H9 (cell line): ENCODE results near the gene EXOC6. TPM values are rescaled to one million over a fixed set of nuclear protein-coding genes. Genes with fewer than 3 reads are reported as not detected.

Experiments used
- DNase-seq: peaks from one replicate; pipeline ENCODE4 v3.0.0-alpha.2; 2017
- H2AFZ ChIP-seq: one replicate; pipeline ENCODE4 v1.6.1; 2013; ENCODE audit warnings: mild to moderate bottlenecking, low read length, control low read depth, moderate library complexity
- H2AK5ac ChIP-seq: 2 replicates; pipeline ENCODE4 v1.6.1; 2013; ENCODE audit warnings: low read length, control low read depth, mixed read lengths; ENCODE audit not compliant: insufficient read length
- H2BK120ac ChIP-seq: one replicate; pipeline ENCODE4 v1.6.1; 2013; ENCODE audit warnings: low read depth, mild to moderate bottlenecking, low read length, control low read depth, inconsistent platforms; ENCODE audit not compliant: poor library complexity, severe bottlenecking
- H2BK12ac ChIP-seq: 2 replicates; pipeline ENCODE4 v1.6.1; 2013; ENCODE audit warnings: low read length, control low read depth, mixed read lengths, low read depth; ENCODE audit not compliant: insufficient read length
- H2BK15ac ChIP-seq: 2 replicates; pipeline ENCODE4 v1.6.1; 2013; ENCODE audit warnings: low read depth, low read length, control low read depth
- H2BK20ac ChIP-seq: one replicate; pipeline ENCODE4 v1.6.1; 2013; ENCODE audit warnings: low read depth, mild to moderate bottlenecking, low read length, control low read depth, inconsistent platforms; ENCODE audit not compliant: poor library complexity, severe bottlenecking
- H2BK5ac ChIP-seq: 2 replicates; pipeline ENCODE4 v1.6.1; 2013; ENCODE audit warnings: low read length, control low read depth, mixed read lengths; ENCODE audit not compliant: insufficient read length
- H3K14ac ChIP-seq: 2 replicates; pipeline ENCODE4 v1.6.1; 2013; ENCODE audit warnings: low read length, control low read depth; ENCODE audit not compliant: insufficient read depth
- H3K18ac ChIP-seq: 2 replicates; pipeline ENCODE4 v1.6.1; 2013; ENCODE audit warnings: low read depth, mild to moderate bottlenecking, mixed read lengths, low read length, control low read depth; ENCODE audit not compliant: insufficient read length
- H3K23ac ChIP-seq: 2 replicates; pipeline ENCODE4 v1.6.1; 2013; ENCODE audit warnings: low read length, control low read depth, mixed read lengths, low read depth; ENCODE audit not compliant: insufficient read length
- H3K23me2 ChIP-seq: 2 replicates; pipeline ENCODE4 v1.6.1; 2013; ENCODE audit warnings: low read depth, mild to moderate bottlenecking, mixed read lengths, low read length, control low read depth; ENCODE audit not compliant: insufficient read length, poor library complexity, severe bottlenecking
- H3K27ac ChIP-seq: 2 replicates; pipeline ENCODE4 v1.5.1; 2013; ENCODE audit warnings: low read length, control low read depth, mixed read lengths, low read depth; ENCODE audit not compliant: insufficient read length
- H3K27me3 ChIP-seq: 2 replicates; pipeline ENCODE4 v1.6.1; 2013; ENCODE audit warnings: low read length, control low read depth, inconsistent platforms; ENCODE audit not compliant: insufficient read depth
- H3K4ac ChIP-seq: 2 replicates; pipeline ENCODE4 v1.6.1; 2013; ENCODE audit warnings: low read depth, mild to moderate bottlenecking, control low read depth, inconsistent platforms, low read length, moderate library complexity
- H3K4me1 ChIP-seq: 2 replicates; pipeline ENCODE4 v1.6.1; 2013; ENCODE audit warnings: low read length, control low read depth, inconsistent platforms; ENCODE audit not compliant: insufficient read depth
- H3K4me2 ChIP-seq: 2 replicates; pipeline ENCODE4 v1.6.1; 2013; ENCODE audit warnings: low read length, control low read depth, mixed read lengths; ENCODE audit not compliant: insufficient read length, insufficient read depth
- H3K56ac ChIP-seq: 2 replicates; pipeline ENCODE4 v1.6.1; 2013; ENCODE audit warnings: low read depth, mild to moderate bottlenecking, mixed read lengths, low read length, control low read depth; ENCODE audit not compliant: insufficient read length
- H3K79me1 ChIP-seq: 2 replicates; pipeline ENCODE4 v1.6.1; 2013; ENCODE audit warnings: low read depth, mild to moderate bottlenecking, moderate library complexity, low read length, control low read depth, inconsistent platforms; ENCODE audit not compliant: insufficient read depth, poor library complexity, severe bottlenecking
- H3K79me2 ChIP-seq: 2 replicates; pipeline ENCODE4 v1.6.1; 2013; ENCODE audit warnings: low read length, control low read depth, inconsistent platforms; ENCODE audit not compliant: insufficient read depth
- H3K9ac ChIP-seq: 2 replicates; pipeline ENCODE4 v1.6.1; 2013; ENCODE audit warnings: low read length, control low read depth, mixed read lengths; ENCODE audit not compliant: insufficient read length; ENCODE audit errors: extremely low read depth
- H3K9me3 ChIP-seq: one replicate; pipeline ENCODE4 v1.6.1; 2013; ENCODE audit warnings: low read depth, low read length, inconsistent platforms; ENCODE audit not compliant: control insufficient read depth
- H3T11ph ChIP-seq: one replicate; pipeline ENCODE4 v1.6.1; 2013; ENCODE audit warnings: mild to moderate bottlenecking, low read length, control low read depth, inconsistent platforms
- H4K20me1 ChIP-seq: one replicate; pipeline ENCODE4 v1.6.1; 2013; ENCODE audit not compliant: control insufficient read depth, insufficient read length, insufficient read depth
- H4K5ac ChIP-seq: 2 replicates; pipeline ENCODE4 v1.6.1; 2013; ENCODE audit warnings: low read depth, mild to moderate bottlenecking, mixed read lengths, low read length, control low read depth; ENCODE audit not compliant: insufficient read length
- H4K8ac ChIP-seq: replicated peaks from 2 replicates; pipeline ENCODE4 v1.6.1; 2013; ENCODE audit warnings: low read length, control low read depth, mixed read lengths, low read depth; ENCODE audit not compliant: insufficient read length
- H4K91ac ChIP-seq: 2 replicates; pipeline ENCODE4 v1.6.1; 2013; ENCODE audit warnings: low read depth, mild to moderate bottlenecking, moderate library complexity, mixed read lengths, low read length, control low read depth; ENCODE audit not compliant: insufficient read length
- H3K27ac Mint-ChIP-seq, 3 experiments: 2 replicates in 2 of 3; 3 replicates in 1 of 3; pipeline ENCODE4 v1.8.0; 2020 to 2021; ENCODE audit warnings: mixed read lengths in 3 of 3, mild to moderate bottlenecking in 1 of 3, moderate library complexity in 1 of 3
- H3K27me3 Mint-ChIP-seq: 2 replicates; pipeline ENCODE4 v1.8.0; 2021; ENCODE audit warnings: low read depth, mild to moderate bottlenecking, moderate library complexity, mixed read lengths
- H3K36me3 Mint-ChIP-seq, 3 experiments: 2 replicates in 2 of 3; 3 replicates in 1 of 3; pipeline ENCODE4 v1.8.0; 2020 to 2021; ENCODE audit warnings: low read depth in 3 of 3, mixed read lengths in 3 of 3; ENCODE audit not compliant: insufficient read depth in 1 of 3
- H3K4me1 Mint-ChIP-seq, 2 experiments: 2 replicates each; pipeline ENCODE4 v1.8.0; 2020; ENCODE audit warnings: mixed read lengths in 2 of 2
- H3K4me3 Mint-ChIP-seq, 2 experiments: 2 replicates in 1 of 2; 3 replicates in 1 of 2; pipeline ENCODE4 v1.8.0; 2020 to 2021; ENCODE audit warnings: mild to moderate bottlenecking in 2 of 2, mixed read lengths in 2 of 2, moderate library complexity in 1 of 2
- H3K9me3 Mint-ChIP-seq, 2 experiments: 2 replicates in 1 of 2; 3 replicates in 1 of 2; pipeline ENCODE4 v1.8.0; 2020; ENCODE audit warnings: mild to moderate bottlenecking in 2 of 2, mixed read lengths in 2 of 2, moderate library complexity in 1 of 2
- WGBS: extraction: QIAGEN DNeasy Blood & Tissue Kit; methylation state at CpG from one replicate; pipeline ENCODE4 v1.1.7; 2013; ENCODE audit warnings: missing lambda C conversion rate, low lambda C conversion rate, mixed read lengths; ENCODE audit not compliant: insufficient read length; ENCODE audit errors: extremely low coverage; 5-methylcytosine and 5-hydroxymethylcytosine counted together
- total RNA-seq: library from RNA; stranded (reverse); gene quantifications from 2 replicates; pipeline ENCODE4 v1.2.1, GENCODE V29; 2021
- TF ChIP-seq, protein P1 (sequence below): fragments of 200-600 bp; sonication (generic); conservative IDR thresholded peaks from 3 replicates; pipeline ENCODE4 v1.8.0; 2021; ENCODE audit warnings: antibody characterized with exemption, mild to moderate bottlenecking

Gene EXOC6
- total RNA-seq, 1 experiment from 2014 or later, result 9.0 TPM

- Histone ChIP-seq H3K9me3 (no peaks in the 10 kb centered on the region), H3K56ac (no peak overlapping the region), H4K8ac (no peak overlapping the region), H3K4ac (no peak overlapping the region), H4K5ac (no peak overlapping the region), H3K27me3 (no peaks in the 10 kb centered on the region), H2AK5ac (no peak overlapping the region), H3K23ac (no peak overlapping the region), H3K9ac (no peak overlapping the region), H2BK20ac (no peak overlapping the region), H2BK12ac (no peak overlapping the region), H2AFZ (no peak overlapping the region), H2BK120ac (no peak overlapping the region), H2BK5ac (no peak overlapping the region), H3T11ph (no peak overlapping the region), H3K4me1 (peaks cover 3% of the 10 kb centered on the region; the same call in 1 of the 2 replicates), H3K23me2 (no peaks in the 10 kb centered on the region), H4K20me1 (no peaks in the 10 kb centered on the region), H3K79me1 (no peaks in the 10 kb centered on the region), H4K91ac (no peak overlapping the region), H3K79me2 (no peaks in the 10 kb centered on the region), H3K14ac (no peak overlapping the region), H2BK15ac (no peak overlapping the region), H3K18ac (no peak overlapping the region), H3K4me2 (no peak overlapping the region), H3K27ac (no peak overlapping the region)
- no peaks in the 10 kb centered on the region for H3K9me3 Mint-ChIP-seq
- no peak overlapping the region for H3K4me3 Mint-ChIP-seq
- TF ChIP-seq, protein P1, sequence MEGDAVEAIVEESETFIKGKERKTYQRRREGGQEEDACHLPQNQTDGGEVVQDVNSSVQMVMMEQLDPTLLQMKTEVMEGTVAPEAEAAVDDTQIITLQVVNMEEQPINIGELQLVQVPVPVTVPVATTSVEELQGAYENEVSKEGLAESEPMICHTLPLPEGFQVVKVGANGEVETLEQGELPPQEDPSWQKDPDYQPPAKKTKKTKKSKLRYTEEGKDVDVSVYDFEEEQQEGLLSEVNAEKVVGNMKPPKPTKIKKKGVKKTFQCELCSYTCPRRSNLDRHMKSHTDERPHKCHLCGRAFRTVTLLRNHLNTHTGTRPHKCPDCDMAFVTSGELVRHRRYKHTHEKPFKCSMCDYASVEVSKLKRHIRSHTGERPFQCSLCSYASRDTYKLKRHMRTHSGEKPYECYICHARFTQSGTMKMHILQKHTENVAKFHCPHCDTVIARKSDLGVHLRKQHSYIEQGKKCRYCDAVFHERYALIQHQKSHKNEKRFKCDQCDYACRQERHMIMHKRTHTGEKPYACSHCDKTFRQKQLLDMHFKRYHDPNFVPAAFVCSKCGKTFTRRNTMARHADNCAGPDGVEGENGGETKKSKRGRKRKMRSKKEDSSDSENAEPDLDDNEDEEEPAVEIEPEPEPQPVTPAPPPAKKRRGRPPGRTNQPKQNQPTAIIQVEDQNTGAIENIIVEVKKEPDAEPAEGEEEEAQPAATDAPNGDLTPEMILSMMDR, result no peak
- peaks cover 3 to 13% of the 10 kb centered on the region in 2 experiments; a peak in 1 of 4 replicates for H3K4me1 Mint-ChIP-seq
- no peak for DNase-seq
- no peak overlapping the region; a peak in 1 of 7 replicates for H3K27ac Mint-ChIP-seq
- H3K36me3 Mint-ChIP-seq, result no peaks in the 10 kb centered on the region
- WGBS, result no CpG with 5 or more reads among the region's 4 CpGs
- H3K27me3 Mint-ChIP-seq, result no peaks in the 10 kb centered on the region
These were observed 10.9 kb upstream of the EXOC6 start for GRCh38 chr10:92837456-92837855.
